ENCODE measurements around the gene KCNN2. TPM values are rescaled to one million over a fixed set of nuclear protein-coding genes. Genes with fewer than 3 reads are reported as not detected.

KCNN2 gene
- total and polyA plus RNA-seq, 9 of the 15 experiments (the other 6 are each of a cell fraction or from before 2014, with no cell fraction given), result 0.07 TPM; not detected in 8

- no peak for TF ChIP-seq ZNF518B (CRISPR knock-in tag; IDR thresholded peaks at IDR 0.05)
- no peak for TF ChIP-seq DDX20 (tag; IDR thresholded peaks at IDR 0.05; ENCODE audit: low read depth)
- no peak for TF ChIP-seq ELF2 (CRISPR knock-in tag; IDR thresholded peaks at IDR 0.05)
- TF ChIP-seq SAFB (IDR thresholded peaks at IDR 0.05; ENCODE audit: borderline replicate concordance, low read depth, low read length), result no peak
- TF ChIP-seq ETS2 (tag; IDR thresholded peaks at IDR 0.05; ENCODE audit: borderline replicate concordance, poor library complexity, severe bottlenecking), result no peak
- TF ChIP-seq ETV5 (CRISPR knock-in tag; IDR thresholded peaks at IDR 0.05; ENCODE audit: low read depth), result no peak
- no peak for TF ChIP-seq TCFL5 (CRISPR knock-in tag; conservative IDR thresholded peaks at IDR 0.05)
- TF ChIP-seq ZFP30 (CRISPR knock-in tag; IDR thresholded peaks at IDR 0.05; ENCODE audit: borderline replicate concordance), result no peak
Observed at GRCh38 chr5:114362977-114363761, 1.3 kb downstream of the KCNN2 start (continued).

Measured in K562 (cell line).